Measurements from ENCODE around the gene LRRC49. TPM values are rescaled to one million over a fixed set of nuclear protein-coding genes. Genes with fewer than 3 reads are reported as not detected.

LRRC49 gene
- total RNA-seq, 2 experiments from 2014 or later = not detected

GRCh38 chr15:71066983-71067382, 174.4 kb downstream of the LRRC49 start:
- Histone ChIP-seq H3K4me2 (ENCODE audit: low read length) (no peak overlapping the region), H4K20me1 (ENCODE audit: insufficient read depth, low read length) (no peaks in the 10 kb centered on the region), H2AFZ (ENCODE audit: low read length) (no peak overlapping the region), H3K27ac (ENCODE audit: low read depth, low read length, poor library complexity, severe bottlenecking) (no peak overlapping the region), H3K9me3 (ENCODE audit: low read length) (no peaks in the 10 kb centered on the region), H3K9me2 (ENCODE audit: insufficient read depth, low read length) (no peaks in the 10 kb centered on the region), H3K36me3 (ENCODE audit: insufficient read depth, low read length) (no peaks in the 10 kb centered on the region), H3K4me1 (ENCODE audit: insufficient read depth, low read length, poor library complexity, severe bottlenecking) (no peaks in the 10 kb centered on the region), H3K79me2 (ENCODE audit: insufficient read depth, low read depth, low read length) (no peaks in the 10 kb centered on the region), H3K4me3 (ENCODE audit: low read depth, low read length, poor library complexity, severe bottlenecking) (no peak overlapping the region)
- BruUV-seq (replicated peaks) = no TSS peak
- intact Hi-C loops (cut with micrococcal nuclease; ENCODE audit: unreplicated experiment) = no loop called here
- TF ChIP-seq CTCF (conservative IDR thresholded peaks at IDR 0.05; ENCODE audit: low read length) = no peak
- no peak for TF ChIP-seq EZH2phosphoT487 (IDR thresholded peaks at IDR 0.05; ENCODE audit: borderline replicate concordance, low read depth, low read length)
- DNase-seq (ENCODE audit: low spot score) = no peak
- ChIA-PET POLR2A (no interaction called here), CTCF (ENCODE audit: unreplicated experiment) (no interaction called here)

- H3K4me2 ChIP-seq (ENCODE audit: low read length) = no peak overlapping the region
- H3K4me1 ChIP-seq (ENCODE audit: insufficient read depth, low read length, poor library complexity, severe bottlenecking) = no peaks in the 10 kb centered on the region
- no peaks in the 10 kb centered on the region for H4K20me1 ChIP-seq (ENCODE audit: insufficient read depth, low read length)
- TF ChIP-seq CTCF (conservative IDR thresholded peaks at IDR 0.05; ENCODE audit: low read length) = peak; percentile 41; the same call in 1 of the 2 replicates
- no peak for TF ChIP-seq EZH2phosphoT487 (IDR thresholded peaks at IDR 0.05; ENCODE audit: borderline replicate concordance, low read depth, low read length)
- POLR2A ChIA-PET = no interaction called here
- H3K27ac ChIP-seq (ENCODE audit: low read depth, low read length, poor library complexity, severe bottlenecking) = no peak overlapping the region
- DNase-seq (ENCODE audit: low spot score) = no peak
- no peaks in the 10 kb centered on the region for H3K9me3 ChIP-seq (ENCODE audit: low read length)
- H3K36me3 ChIP-seq (ENCODE audit: insufficient read depth, low read length) = no peaks in the 10 kb centered on the region
- no peak overlapping the region for H3K4me3 ChIP-seq (ENCODE audit: low read depth, low read length, poor library complexity, severe bottlenecking)
- CTCF ChIA-PET (ENCODE audit: unreplicated experiment) = no interaction called here
- BruUV-seq (replicated peaks) = no TSS peak
- H2AFZ ChIP-seq (ENCODE audit: low read length) = no peak overlapping the region
- intact Hi-C loops (cut with micrococcal nuclease; ENCODE audit: unreplicated experiment) = no loop called here
- H3K9me2 ChIP-seq (ENCODE audit: insufficient read depth, low read length) = no peaks in the 10 kb centered on the region
- H3K79me2 ChIP-seq (ENCODE audit: insufficient read depth, low read depth, low read length) = no peaks in the 10 kb centered on the region
These were observed 177.1 kb downstream of the LRRC49 start for GRCh38 chr15:71069693-71070092.

GRCh38 chr15:71071529-71071928, 178.9 kb downstream of the LRRC49 start:
- Histone ChIP-seq H3K4me2 (ENCODE audit: low read length) (no peak overlapping the region), H3K4me1 (ENCODE audit: insufficient read depth, low read length, poor library complexity, severe bottlenecking) (no peaks in the 10 kb centered on the region), H3K9me3 (ENCODE audit: low read length) (no peaks in the 10 kb centered on the region), H2AFZ (ENCODE audit: low read length) (no peak overlapping the region), H3K36me3 (ENCODE audit: insufficient read depth, low read length) (no peaks in the 10 kb centered on the region), H4K20me1 (ENCODE audit: insufficient read depth, low read length) (no peaks in the 10 kb centered on the region), H3K79me2 (ENCODE audit: insufficient read depth, low read depth, low read length) (no peaks in the 10 kb centered on the region), H3K27ac (ENCODE audit: low read depth, low read length, poor library complexity, severe bottlenecking) (no peak overlapping the region), H3K9me2 (ENCODE audit: insufficient read depth, low read length) (no peaks in the 10 kb centered on the region), H3K4me3 (ENCODE audit: low read depth, low read length, poor library complexity, severe bottlenecking) (no peak overlapping the region)
- intact Hi-C loops (cut with micrococcal nuclease; ENCODE audit: unreplicated experiment) = no loop called here
- POLR2A ChIA-PET = no interaction called here
- CTCF ChIA-PET (ENCODE audit: unreplicated experiment) = no interaction called here
- no TSS peak for BruUV-seq (replicated peaks)
- no peak for DNase-seq (ENCODE audit: low spot score)
- TF ChIP-seq EZH2phosphoT487 (IDR thresholded peaks at IDR 0.05; ENCODE audit: borderline replicate concordance, low read depth, low read length) (no peak), CTCF (conservative IDR thresholded peaks at IDR 0.05; ENCODE audit: low read length) (no peak)
